PC-9 (cell line): Measurements from ENCODE around the gene PMPCB. TPM values are rescaled to one million over a fixed set of nuclear protein-coding genes. Genes with fewer than 3 reads are reported as not detected.

Source experiments
- BruUV-seq: library from RNA; stranded (reverse); fragments of 400-500 nt; replicated peaks from 2 replicates; lab custom pipeline; 2021; lab: Mats Ljungman, UMichigan
- CTCF ChIA-PET: fragments of 300-600 bp; sonication (Branson Sonifier 250); formaldehyde crosslinking; loops from one replicate; lab custom pipeline; 2022; ENCODE audit warnings: antibody characterized with exemption; lab: Charles Lee
- POLR2A ChIA-PET: fragments of 300-600 bp; sonication (Branson Sonifier 250); formaldehyde crosslinking; loops from one replicate; lab custom pipeline; 2022; ENCODE audit warnings: antibody characterized with exemption; ENCODE audit not compliant: unreplicated experiment; lab: Charles Lee
- DNase-seq, 2 experiments: peaks; one replicate each; pipeline versions ENCODE4 v3.0.0 to v3.0.0-alpha.2; 2015 to 2022; ENCODE audit warnings: mixed read lengths in 1 of 2
- H2AFZ ChIP-seq: fragments of 200-600 bp; sonication (generic); 2 replicates; pipeline ENCODE4 v1.8.1; 2017; ENCODE audit warnings: antibody characterized with exemption
- H3F3A ChIP-seq: fragments of 200-600 bp; sonication (generic); 2 replicates; pipeline ENCODE4 v1.8.1; 2017; ENCODE audit warnings: antibody characterized with exemption, mild to moderate bottlenecking, low read depth; ENCODE audit not compliant: insufficient read depth
- H3K27ac ChIP-seq: fragments of 200-600 bp; sonication (generic); 2 replicates; pipeline ENCODE4 v1.6.1; 2016; ENCODE audit warnings: mixed run types
- H3K27me3 ChIP-seq: fragments of 200-600 bp; sonication (generic); 2 replicates; pipeline ENCODE4 v1.6.1; 2016; ENCODE audit warnings: low read depth, mixed run types; ENCODE audit not compliant: insufficient read depth
- H3K36me3 ChIP-seq: fragments of 200-600 bp; sonication (generic); 2 replicates; pipeline ENCODE4 v1.6.1; 2016; ENCODE audit warnings: low read depth, mixed run types
- H3K4me1 ChIP-seq: fragments of 200-600 bp; sonication (generic); replicated peaks from 2 replicates; pipeline ENCODE4 v1.6.1; 2016; ENCODE audit warnings: mixed run types; ENCODE audit not compliant: insufficient read depth
- H3K4me2 ChIP-seq: fragments of 200-600 bp; sonication (generic); 2 replicates; pipeline ENCODE4 v1.6.1; 2017; ENCODE audit warnings: mixed run types
- H3K4me3 ChIP-seq: fragments of 200-600 bp; sonication (generic); 2 replicates; pipeline ENCODE4 v1.6.1; 2016; ENCODE audit warnings: mixed run types
- H3K79me2 ChIP-seq: fragments of 200-600 bp; sonication (generic); 2 replicates; pipeline ENCODE4 v1.6.1; 2017; ENCODE audit warnings: low read depth, mixed run types
- H3K9me2 ChIP-seq: fragments of 200-600 bp; sonication (generic); 2 replicates; pipeline ENCODE4 v1.8.1; 2017; ENCODE audit warnings: mild to moderate bottlenecking; ENCODE audit not compliant: insufficient read depth
- H3K9me3 ChIP-seq: fragments of 200-600 bp; sonication (generic); 2 replicates; pipeline ENCODE4 v1.8.1; 2016; ENCODE audit warnings: low read depth; ENCODE audit not compliant: insufficient read depth
- H4K20me1 ChIP-seq: fragments of 200-600 bp; sonication (generic); 2 replicates; pipeline ENCODE4 v1.8.1; 2017; ENCODE audit not compliant: insufficient read depth
- CTCF ChIP-seq: fragments of 200-600 bp; sonication (generic); conservative IDR thresholded peaks from 2 replicates; pipeline ENCODE4 v1.6.1; 2017; ENCODE audit warnings: mixed run types, antibody characterized with exemption, mild to moderate bottlenecking, moderate library complexity
- EZH2 ChIP-seq: fragments of 200-600 bp; sonication (generic); IDR thresholded peaks from 2 replicates; pipeline ENCODE4 v1.8.0; 2017; ENCODE audit warnings: antibody characterized with exemption, low read depth
- intact Hi-C: fragments of 100-400 bp; cut with micrococcal nuclease; formaldehyde crosslinking; loops from one replicate; pipeline ENCODE4 v1.10.0; 2022; ENCODE audit not compliant: unreplicated experiment
- total RNA-seq: library from RNA; stranded (reverse); gene quantifications from 2 replicates; pipeline ENCODE4 v1.2.3, GENCODE V29; 2021

PMPCB gene
- total RNA-seq, 1 experiment from 2014 or later: 78.1 TPM

GRCh38 chr7:103307503-103308231 is 10.4 kb downstream of the PMPCB start:
- Histone ChIP-seq H4K20me1 (peaks cover 10% of the 10 kb centered on the region; the same call in 1 of the 2 replicates), H3K9me3 (no peaks in the 10 kb centered on the region), H3K27me3 (no peaks in the 10 kb centered on the region), H3K4me3 (no peak overlapping the region), H3K4me2 (no peak overlapping the region), H3K79me2 (no peaks in the 10 kb centered on the region), H3K9me2 (no peaks in the 10 kb centered on the region), H3F3A (peaks cover 60% of the 10 kb centered on the region), H3K4me1 (no peaks in the 10 kb centered on the region), H2AFZ (no peak overlapping the region), H3K27ac (no peak overlapping the region; the same call in 1 of the 2 replicates), H3K36me3 (peaks cover 76% of the 10 kb centered on the region)
- no peak for DNase-seq
- no peak for TF ChIP-seq CTCF
- no peak for TF ChIP-seq EZH2
- intact Hi-C loops: no loop called here
- POLR2A ChIA-PET: no interaction called here
- no TSS peak for BruUV-seq
- CTCF ChIA-PET: no interaction called here

- Histone ChIP-seq H3K36me3 (peaks cover 75% of the 10 kb centered on the region), H3K9me3 (no peaks in the 10 kb centered on the region), H3K4me1 (no peaks in the 10 kb centered on the region), H3K4me2 (no peak overlapping the region), H3K9me2 (no peaks in the 10 kb centered on the region), H3K79me2 (no peaks in the 10 kb centered on the region), H3K27ac (no peak overlapping the region), H2AFZ (no peak overlapping the region), H3K4me3 (no peak overlapping the region), H3K27me3 (no peaks in the 10 kb centered on the region), H3F3A (peaks cover 47% of the 10 kb centered on the region), H4K20me1 (peaks cover 10% of the 10 kb centered on the region; the same call in 1 of the 2 replicates)
- no peak for DNase-seq
- ChIA-PET POLR2A (no interaction called here), CTCF (no interaction called here)
- intact Hi-C loops: loop anchor here (5.0 kb wide), 1 partner anchor 47 kb away; no protein-coding TSS in a partner anchor
- TF ChIP-seq CTCF: no peak
- no peak for TF ChIP-seq EZH2
- BruUV-seq: no TSS peak
These were observed 17.6 kb downstream of the PMPCB start for GRCh38 chr7:103314852-103315251.

- no peaks in the 10 kb centered on the region for H3K27me3 ChIP-seq
- no peaks in the 10 kb centered on the region for H3K4me1 ChIP-seq
- H4K20me1 ChIP-seq: 0 out of 2 replicates have a peak, but pooled peaks cover 8% of the 10 kb centered on the region
- BruUV-seq: no TSS peak
- H3K4me2 ChIP-seq: no peak overlapping the region
- H3K27ac ChIP-seq: no peak overlapping the region
- no peaks in the 10 kb centered on the region for H3K9me3 ChIP-seq
- CTCF ChIA-PET: no interaction called here
- H3F3A ChIP-seq: peaks cover 37% of the 10 kb centered on the region
- TF ChIP-seq CTCF (no peak), EZH2 (no peak)
- POLR2A ChIA-PET: interaction anchor here (0.5 kb wide), 1 partner anchor 1403 kb away, joined by 6 read pairs; no protein-coding TSS in a partner anchor
- no peak overlapping the region for H3K4me3 ChIP-seq
- no peak for DNase-seq
- H2AFZ ChIP-seq: no peak overlapping the region
- H3K79me2 ChIP-seq: no peaks in the 10 kb centered on the region
- intact Hi-C loops: no loop called here
- peaks cover 71% of the 10 kb centered on the region for H3K36me3 ChIP-seq
- H3K9me2 ChIP-seq: no peaks in the 10 kb centered on the region
These were observed 19.2 kb downstream of the PMPCB start for GRCh38 chr7:103316380-103316941.
